ENCODE results near the gene CSNK2B. TPM values are rescaled to one million over a fixed set of nuclear protein-coding genes. Genes with fewer than 3 reads are reported as not detected.

Gene CSNK2B
- total RNA-seq, 2 donors from 2014 or later = 155 to 171 TPM

GRCh38 chr6:31680226-31681134 lies 14.6 kb downstream of the CSNK2B start, which contains the start of gene LY6G5C:
Gene LY6G5C, minus strand, starts transcription at chr6:31681067. Its CDS starts 694 bp downstream, at chr6:31680373.
- H3K4me3 ChIP-seq (ENCODE audit: low read length) = peak within 1 kb of the TSS; percentile 80
- H3K9me3 ChIP-seq (ENCODE audit: control insufficient read depth, low read length) = no peaks in the 10 kb centered on the region
- Mint-ChIP-seq H3K9me3 (no peaks in the 10 kb centered on the region), H3K27me3 (ENCODE audit: insufficient read depth) (peaks cover 17% of the 10 kb centered on the region), H3K4me1 (peaks cover 16% of the 10 kb centered on the region), H3K36me3 (ENCODE audit: low read depth) (peaks cover 7% of the 10 kb centered on the region), H3K4me3 (peak within 1 kb of the TSS; percentile 67), H3K27ac (peak within 1 kb of the TSS; percentile 75)
- peaks cover 7% of the 10 kb centered on the region for H3K27me3 ChIP-seq (ENCODE audit: control insufficient read depth, insufficient read depth, low read length, poor library complexity, severe bottlenecking)
- H3K4me1 ChIP-seq (ENCODE audit: control insufficient read depth, insufficient read depth, low read length) = no peaks in the 10 kb centered on the region
- peak within 1 kb of the TSS; percentile 44 for H3K9ac ChIP-seq (ENCODE audit: extremely low read depth, low read length, poor library complexity, severe bottlenecking)
- peak; percentile 89 for DNase-seq
- H3K27ac ChIP-seq (ENCODE audit: low read depth, low read length) = no peak within 1 kb of the TSS
- H3K36me3 ChIP-seq (ENCODE audit: control insufficient read depth, insufficient read depth, low read length) = peaks cover 5% of the 10 kb centered on the region
- TF ChIP-seq CTCF (conservative IDR thresholded peaks at IDR 0.05) = peak; percentile 81
- 17 to 19% methylated on average over 16 to 17 of the region's 17 CpGs for WGBS, 2 experiments (ENCODE audit: insufficient coverage in 1 of 2, insufficient read length in 1 of 2)

GRCh38 chr6:31681135-31681671 lies 15.3 kb downstream of the CSNK2B start:
- WGBS, 2 experiments (ENCODE audit: insufficient coverage in 1 of 2, insufficient read length in 1 of 2) = 6 to 9% methylated on average over 6 to 40 of the region's 40 CpGs

More at GRCh38 chr6:31681135-31681671, 15.3 kb downstream of the CSNK2B start:
- Mint-ChIP-seq H3K4me1 (peaks cover 16% of the 10 kb centered on the region), H3K27ac (peak overlapping the region; percentile 75), H3K4me3 (peak overlapping the region; percentile 67), H3K27me3 (ENCODE audit: insufficient read depth) (peaks cover 17% of the 10 kb centered on the region), H3K9me3 (no peaks in the 10 kb centered on the region), H3K36me3 (ENCODE audit: low read depth) (peaks cover 14% of the 10 kb centered on the region)
- Histone ChIP-seq H3K27ac (ENCODE audit: low read depth, low read length) (no peak overlapping the region), H3K4me1 (ENCODE audit: control insufficient read depth, insufficient read depth, low read length) (no peaks in the 10 kb centered on the region), H3K9ac (ENCODE audit: extremely low read depth, low read length, poor library complexity, severe bottlenecking) (peak overlapping the region; percentile 44), H3K4me3 (ENCODE audit: low read length) (peak overlapping the region; percentile 80), H3K36me3 (ENCODE audit: control insufficient read depth, insufficient read depth, low read length) (peaks cover 11% of the 10 kb centered on the region), H3K9me3 (ENCODE audit: control insufficient read depth, low read length) (no peaks in the 10 kb centered on the region), H3K27me3 (ENCODE audit: control insufficient read depth, insufficient read depth, low read length, poor library complexity, severe bottlenecking) (peaks cover 7% of the 10 kb centered on the region)
- TF ChIP-seq CTCF (conservative IDR thresholded peaks at IDR 0.05) = peak; percentile 12
- peak; percentile 80 for DNase-seq

All from endodermal cell (in vitro differentiated cells).